Measurements from ENCODE around the gene F10. TPM values are rescaled to one million over a fixed set of nuclear protein-coding genes. Genes with fewer than 3 reads are reported as not detected.
A peak's percentile ranks its signal among the peaks of the same experiment; 100 is the strongest.
"Not testable (repeated sequence)": the region's sequence is repeated elsewhere in the genome, so short reads cannot be mapped to it uniquely, and the experiment has no call there.

Gene F10
- total RNA-seq, 1 donor from 2014 or later, result 8.9 TPM

DNA sequence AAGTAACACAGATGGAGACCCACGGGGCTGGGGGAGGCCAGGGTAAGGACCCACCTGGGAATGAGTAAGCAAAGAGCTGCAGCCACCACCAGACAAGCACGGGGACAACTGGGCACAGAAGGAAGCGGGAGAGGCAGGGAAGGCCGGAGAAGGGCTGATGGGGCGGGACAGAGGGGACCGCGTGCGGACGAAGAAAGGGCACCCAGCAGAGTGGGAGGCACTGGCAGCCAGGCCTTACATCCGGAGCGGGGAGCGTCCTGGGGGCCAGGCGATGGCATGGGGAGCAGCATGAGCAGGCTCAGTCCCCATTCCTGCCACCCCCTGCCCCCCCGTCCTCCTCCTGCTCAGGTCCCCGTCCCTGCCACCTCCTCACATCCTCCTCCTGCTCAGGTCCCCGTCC, 38.8 kb downstream of the F10 start:
- Histone ChIP-seq H3K4me1 (no peaks in the 10 kb centered on the region), H3K4me3 (no peak overlapping the region), H3K9me3 (no peaks in the 10 kb centered on the region), H3K27ac (no peak overlapping the region), H3K27me3 (ENCODE audit: low read depth) (peaks cover 22% of the 10 kb centered on the region), H3K36me3 (no peaks in the 10 kb centered on the region)
- DNase-seq (no peak), ATAC-seq (no peak)
- TF ChIP-seq, protein P1, sequence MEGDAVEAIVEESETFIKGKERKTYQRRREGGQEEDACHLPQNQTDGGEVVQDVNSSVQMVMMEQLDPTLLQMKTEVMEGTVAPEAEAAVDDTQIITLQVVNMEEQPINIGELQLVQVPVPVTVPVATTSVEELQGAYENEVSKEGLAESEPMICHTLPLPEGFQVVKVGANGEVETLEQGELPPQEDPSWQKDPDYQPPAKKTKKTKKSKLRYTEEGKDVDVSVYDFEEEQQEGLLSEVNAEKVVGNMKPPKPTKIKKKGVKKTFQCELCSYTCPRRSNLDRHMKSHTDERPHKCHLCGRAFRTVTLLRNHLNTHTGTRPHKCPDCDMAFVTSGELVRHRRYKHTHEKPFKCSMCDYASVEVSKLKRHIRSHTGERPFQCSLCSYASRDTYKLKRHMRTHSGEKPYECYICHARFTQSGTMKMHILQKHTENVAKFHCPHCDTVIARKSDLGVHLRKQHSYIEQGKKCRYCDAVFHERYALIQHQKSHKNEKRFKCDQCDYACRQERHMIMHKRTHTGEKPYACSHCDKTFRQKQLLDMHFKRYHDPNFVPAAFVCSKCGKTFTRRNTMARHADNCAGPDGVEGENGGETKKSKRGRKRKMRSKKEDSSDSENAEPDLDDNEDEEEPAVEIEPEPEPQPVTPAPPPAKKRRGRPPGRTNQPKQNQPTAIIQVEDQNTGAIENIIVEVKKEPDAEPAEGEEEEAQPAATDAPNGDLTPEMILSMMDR (IDR thresholded peaks at IDR 0.05), result no peak
- intact Hi-C loops (cut with DNase I), result no loop called here

DNA sequence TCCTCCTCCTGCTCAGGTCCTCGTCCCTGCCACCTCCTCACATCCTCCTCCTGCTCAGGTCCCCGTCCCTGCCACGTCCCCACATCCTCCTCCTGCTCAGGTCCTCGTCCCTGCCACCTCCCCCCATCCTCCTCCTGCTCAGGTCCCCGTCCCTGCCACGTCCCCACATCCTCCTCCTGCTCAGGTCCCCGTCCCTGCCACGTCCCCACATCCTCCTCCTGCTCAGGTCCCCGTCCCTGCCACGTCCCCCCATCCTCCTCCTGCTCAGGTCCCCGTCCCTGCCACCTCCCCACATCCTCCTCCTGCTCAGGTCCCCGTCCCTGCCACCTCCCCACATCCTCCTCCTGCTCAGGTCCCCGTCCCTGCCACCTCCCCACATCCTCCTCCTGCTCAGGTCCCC, 39.4 kb downstream of the F10 start:
- H3K4me1 ChIP-seq; H3K36me3 ChIP-seq; H3K4me3 ChIP-seq; H3K9me3 ChIP-seq; H3K27ac ChIP-seq; ATAC-seq; DNase-seq; intact Hi-C loops (cut with DNase I): not testable (repeated sequence)
- peaks cover 22% of the 10 kb centered on the region for H3K27me3 ChIP-seq (ENCODE audit: low read depth)

DNA sequence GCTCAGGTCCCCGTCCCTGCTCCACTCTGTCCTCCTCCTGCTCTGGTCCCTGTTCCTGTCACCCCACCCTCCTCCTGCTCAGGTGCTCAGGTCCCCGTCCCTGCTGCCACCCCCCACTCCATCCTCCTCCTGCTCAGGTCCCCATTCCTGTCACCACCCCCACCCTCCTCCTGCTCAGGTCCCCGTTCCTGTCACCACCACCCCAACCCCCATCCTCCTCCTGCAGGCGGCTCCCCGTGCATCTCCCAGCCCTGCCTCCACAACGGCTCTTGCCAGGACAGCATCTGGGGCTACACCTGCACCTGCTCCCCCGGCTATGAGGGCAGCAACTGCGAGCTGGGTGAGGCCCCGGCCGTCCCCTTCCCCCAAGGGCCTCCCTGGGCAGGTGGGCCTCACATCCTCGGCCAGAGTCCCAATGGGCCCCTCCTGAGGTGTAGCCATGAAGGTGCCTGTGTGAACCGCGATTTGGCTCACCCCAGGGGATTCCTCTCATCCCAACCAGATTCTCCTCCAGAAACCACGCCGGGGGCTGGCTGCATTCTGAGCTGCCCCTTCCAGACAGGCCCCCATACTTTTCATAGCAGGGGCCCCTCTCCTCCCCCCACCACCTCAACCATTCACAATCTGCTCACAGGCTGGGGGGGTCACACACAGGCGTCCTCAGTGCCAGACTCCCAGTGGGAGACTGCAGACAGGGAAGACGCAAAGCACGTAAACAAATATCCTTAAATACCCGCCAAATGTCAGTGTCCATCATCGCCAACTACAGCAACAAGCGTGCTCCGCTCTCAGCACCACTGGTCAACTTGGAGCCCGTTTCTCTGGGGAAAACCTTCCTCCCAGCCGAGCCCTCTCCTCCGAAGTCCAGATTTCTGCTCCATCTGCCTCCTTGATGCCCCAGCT, 40.4 kb downstream of the F10 start:
- TF ChIP-seq, protein P1 (IDR thresholded peaks at IDR 0.05), result no peak
- ATAC-seq (peak; percentile 5 to 14), DNase-seq (no peak)
- no peak overlapping the region for H3K4me3 ChIP-seq
- H3K36me3 ChIP-seq, result no peaks in the 10 kb centered on the region
- peaks cover 22% of the 10 kb centered on the region for H3K27me3 ChIP-seq (ENCODE audit: low read depth)
- intact Hi-C loops (cut with DNase I), result no loop called here
- no peaks in the 10 kb centered on the region for H3K4me1 ChIP-seq
- no peaks in the 10 kb centered on the region for H3K9me3 ChIP-seq
- H3K27ac ChIP-seq, result no peak overlapping the region

DNA sequence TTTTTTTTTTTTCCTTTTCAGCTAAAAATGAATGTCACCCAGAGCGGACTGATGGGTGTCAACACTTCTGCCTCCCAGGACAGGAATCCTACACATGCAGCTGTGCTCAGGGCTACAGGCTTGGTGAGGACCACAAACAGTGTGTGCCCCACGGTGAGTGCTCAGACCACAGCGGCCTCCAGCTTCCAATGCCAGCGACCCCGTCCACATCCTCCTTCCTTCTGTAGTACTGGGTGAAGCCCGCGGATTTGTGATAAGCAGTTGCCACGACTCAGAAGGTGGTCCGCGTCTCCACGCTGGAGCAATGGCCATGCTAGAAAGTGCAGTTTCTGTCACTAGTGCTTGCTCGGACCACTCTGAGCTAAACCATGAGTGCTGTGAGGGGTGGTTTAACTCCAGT, 41.9 kb downstream of the F10 start:
- Histone ChIP-seq H3K36me3 (no peaks in the 10 kb centered on the region), H3K9me3 (no peaks in the 10 kb centered on the region), H3K4me1 (no peaks in the 10 kb centered on the region), H3K27ac (no peak overlapping the region), H3K27me3 (ENCODE audit: low read depth) (peaks cover 21% of the 10 kb centered on the region), H3K4me3 (no peak overlapping the region)
- intact Hi-C loops (cut with DNase I), result no loop called here
- DNase-seq (no peak), ATAC-seq (no peak)
- TF ChIP-seq, protein P1 (IDR thresholded peaks at IDR 0.05), result no peak

DNA sequence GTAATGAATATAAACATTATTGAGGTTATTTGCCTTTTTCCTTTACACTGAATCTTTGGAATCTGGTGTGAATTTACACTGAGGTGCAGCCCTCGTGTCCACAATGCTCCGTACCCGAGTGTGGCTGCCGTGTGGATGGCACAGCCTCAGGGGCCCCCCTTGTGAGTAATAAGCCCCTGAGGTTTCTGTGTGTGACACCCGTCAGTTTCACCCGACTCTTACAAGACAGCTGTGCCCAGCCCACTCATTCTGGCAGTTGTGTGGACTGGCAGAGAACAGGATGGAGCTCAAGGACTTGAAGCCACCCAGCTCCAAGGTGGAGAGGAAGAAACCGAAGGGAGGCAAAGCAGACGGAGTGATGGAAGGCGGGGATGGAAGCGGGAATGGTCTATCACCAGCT, 43.7 kb downstream of the F10 start:
- DNase-seq (no peak), ATAC-seq (no peak)
- intact Hi-C loops (cut with DNase I), result no loop called here
- Histone ChIP-seq H3K9me3 (no peaks in the 10 kb centered on the region), H3K27me3 (ENCODE audit: low read depth) (peaks cover 10% of the 10 kb centered on the region), H3K4me3 (no peak overlapping the region), H3K4me1 (no peaks in the 10 kb centered on the region), H3K27ac (no peak overlapping the region), H3K36me3 (no peaks in the 10 kb centered on the region)
- TF ChIP-seq, protein P1 (IDR thresholded peaks at IDR 0.05), result no peak

DNA sequence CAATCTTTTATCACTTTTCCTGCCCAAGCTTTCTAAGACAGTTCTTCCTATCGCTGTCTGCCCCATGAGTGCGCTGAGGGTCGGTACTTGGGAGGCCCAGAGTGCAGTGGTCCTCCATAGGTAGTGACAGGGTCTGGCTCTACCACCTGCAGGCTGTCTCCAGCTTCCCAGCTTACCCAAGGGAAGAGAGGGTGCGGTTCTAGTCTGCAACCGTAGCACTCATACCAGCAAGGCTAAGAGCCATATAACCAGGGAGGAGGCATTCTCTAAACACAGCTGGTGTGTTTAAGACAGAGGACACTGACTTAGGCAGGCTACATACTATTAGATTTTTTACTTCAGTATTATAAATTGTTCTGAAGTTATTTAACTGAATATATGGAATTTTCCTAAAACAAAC, 44.1 kb downstream of the F10 start:
- intact Hi-C loops (cut with DNase I), result no loop called here
- H3K27me3 ChIP-seq (ENCODE audit: low read depth), result peaks cover 7% of the 10 kb centered on the region
- DNase-seq (no peak), ATAC-seq (no peak)
- no peak overlapping the region for H3K4me3 ChIP-seq
- no peaks in the 10 kb centered on the region for H3K9me3 ChIP-seq
- H3K36me3 ChIP-seq, result peaks cover 2% of the 10 kb centered on the region
- no peak overlapping the region for H3K27ac ChIP-seq
- TF ChIP-seq, protein P1 (IDR thresholded peaks at IDR 0.05), result no peak
- H3K4me1 ChIP-seq, result no peaks in the 10 kb centered on the region
